ENCODE measurements around the gene KIF16B. TPM values are rescaled to one million over a fixed set of nuclear protein-coding genes. Genes with fewer than 3 reads are reported as not detected.

The KIF16B gene
- total and polyA plus RNA-seq, 8 donors = 5.0 to 59.8 (median 24.2) TPM

GRCh38 chr20:16419138-16419715 is 154.0 kb downstream of the KIF16B start:
- WGBS, 5 donors = 90 to 97% (median 95%) methylated on average over 2 of the region's 2 CpGs
- H3K27ac ChIP-seq = no peak overlapping the region
- TF ChIP-seq POLR2AphosphoS5 (IDR thresholded peaks at IDR 0.05) = no peak
- TF ChIP-seq EP300 (IDR thresholded peaks at IDR 0.05) = no peak
- no peak for TF ChIP-seq CTCF (IDR thresholded peaks at IDR 0.05)
- TF ChIP-seq POLR2A (IDR thresholded peaks at IDR 0.05) = no peak
- DNase-seq = no peak
- no peaks in the 10 kb centered on the region for H3K27me3 ChIP-seq
- H3K4me3 ChIP-seq = no peak overlapping the region
- H3K9me3 ChIP-seq = no peaks in the 10 kb centered on the region
- intact Hi-C loops (cut with DNase I; ENCODE audit: low total_unique reads) = no loop called here
- H3K4me1 ChIP-seq = no peaks in the 10 kb centered on the region
- peaks cover 0 to 34% (median 25%) of the 10 kb centered on the region in 4 donors for H3K36me3 ChIP-seq

GRCh38 chr20:16418616-16419015 is 154.6 kb downstream of the KIF16B start:
- no peaks in the 10 kb centered on the region for H3K9me3 ChIP-seq
- no peak overlapping the region for H3K27ac ChIP-seq
- intact Hi-C loops (cut with DNase I; ENCODE audit: low total_unique reads) = no loop called here
- H3K27me3 ChIP-seq = no peaks in the 10 kb centered on the region
- no peak for DNase-seq
- peaks cover 0 to 28% (median 19%) of the 10 kb centered on the region in 4 donors for H3K36me3 ChIP-seq
- no peak overlapping the region for H3K4me3 ChIP-seq
- WGBS, 5 donors = 95 to 100% (median 100%) methylated on average over 1 of the region's 1 CpG
- H3K4me1 ChIP-seq = no peaks in the 10 kb centered on the region
- TF ChIP-seq POLR2A (IDR thresholded peaks at IDR 0.05) (no peak), POLR2AphosphoS5 (IDR thresholded peaks at IDR 0.05) (no peak), EP300 (IDR thresholded peaks at IDR 0.05) (no peak), CTCF (IDR thresholded peaks at IDR 0.05) (no peak)

GRCh38 chr20:16417001-16417400 is 156.2 kb downstream of the KIF16B start:
- intact Hi-C loops (cut with DNase I; ENCODE audit: low total_unique reads) = no loop called here
- Histone ChIP-seq H3K4me1 (no peaks in the 10 kb centered on the region), H3K27me3 (no peaks in the 10 kb centered on the region), H3K9me3 (no peaks in the 10 kb centered on the region), H3K36me3 (peaks cover 0 to 17% (median 11%) of the 10 kb centered on the region in 4 donors), H3K4me3 (no peak overlapping the region), H3K27ac (no peak overlapping the region)
- DNase-seq = no peak
- WGBS, 5 donors = 84 to 89% (median 87%) methylated on average over 8 of the region's 8 CpGs
- TF ChIP-seq EP300 (IDR thresholded peaks at IDR 0.05) = no peak
- no peak for TF ChIP-seq CTCF (IDR thresholded peaks at IDR 0.05)
- TF ChIP-seq POLR2A (IDR thresholded peaks at IDR 0.05) = no peak
- no peak for TF ChIP-seq POLR2AphosphoS5 (IDR thresholded peaks at IDR 0.05)

- 93 to 97% (median 95%) methylated on average over 4 of the region's 4 CpGs for WGBS, 5 donors
- intact Hi-C loops (cut with DNase I; ENCODE audit: low total_unique reads) = no loop called here
- Histone ChIP-seq H3K4me1 (no peaks in the 10 kb centered on the region), H3K4me3 (no peak overlapping the region), H3K36me3 (peaks cover 0 to 31% (median 19%) of the 10 kb centered on the region in 4 donors), H3K27me3 (no peaks in the 10 kb centered on the region), H3K9me3 (peaks cover 0 to 13% (median 7%) of the 10 kb centered on the region in 4 donors), H3K27ac (no peak overlapping the region)
- no peak for DNase-seq
- no peak for TF ChIP-seq EP300 (IDR thresholded peaks at IDR 0.05)
- no peak for TF ChIP-seq POLR2A (IDR thresholded peaks at IDR 0.05)
- no peak for TF ChIP-seq POLR2AphosphoS5 (IDR thresholded peaks at IDR 0.05)
- no peak for TF ChIP-seq CTCF (IDR thresholded peaks at IDR 0.05)
Observed at GRCh38 chr20:16415071-16416053, 157.9 kb downstream of the KIF16B start.

All from stomach (tissue), 9 donors.